HG03175 (cell line): ENCODE results near the gene MYH2.

ENCODE experiments used
- ATAC-seq: cut with Tn5 transposase; IDR thresholded peaks from one replicate; pipeline ENCODE4 v1.9.1; 2021; ENCODE audit warnings: mild to moderate bottlenecking, moderate library complexity; ENCODE audit not compliant: unreplicated experiment

The MYH2 gene

DNA sequence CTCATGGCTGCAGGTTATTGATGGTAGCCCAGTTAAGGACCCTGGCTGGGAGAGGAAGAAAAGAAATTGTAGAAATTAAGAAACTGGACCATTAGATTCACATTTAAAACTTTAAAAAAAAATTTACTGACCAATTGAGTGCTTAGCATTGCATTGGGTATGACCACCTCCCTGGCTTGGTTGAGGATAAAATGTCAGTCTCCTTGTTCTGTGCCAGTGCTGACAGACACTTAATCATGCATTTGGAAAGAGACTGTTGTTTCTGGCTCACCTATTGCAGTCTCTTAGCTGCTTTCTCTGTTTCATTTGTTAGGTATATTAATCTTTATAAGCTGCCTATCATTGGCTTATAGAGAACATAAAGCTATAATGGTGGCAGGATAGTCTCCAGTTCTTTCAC, 32.8 kb downstream of the MYH2 start:
- no peak for ATAC-seq

DNA sequence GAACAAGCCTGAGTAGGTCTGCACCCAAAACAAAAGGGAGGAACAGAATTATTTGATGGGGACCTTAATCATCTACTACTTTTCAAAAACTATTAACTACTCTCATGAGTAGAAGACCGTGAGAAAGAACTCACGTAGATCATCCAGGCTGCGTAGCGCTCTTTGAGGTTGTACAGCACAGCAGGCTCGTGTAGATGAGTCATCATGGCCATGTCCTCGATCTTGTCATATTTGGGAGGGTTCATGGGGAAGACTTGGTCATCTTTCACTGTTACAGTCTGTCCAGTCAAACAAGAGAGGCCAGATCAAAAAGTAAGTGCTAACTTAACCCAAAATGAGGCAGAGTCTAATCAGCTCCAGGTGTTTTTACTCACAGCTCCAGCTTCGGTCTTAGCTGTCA, 33.4 kb downstream of the MYH2 start:
- no peak for ATAC-seq

GRCh38 chr17:10513299-10514067, 36.0 kb downstream of the MYH2 start:
- ATAC-seq, result no peak

GRCh38 chr17:10512856-10513255, 36.6 kb downstream of the MYH2 start:
- ATAC-seq, result no peak

DNA sequence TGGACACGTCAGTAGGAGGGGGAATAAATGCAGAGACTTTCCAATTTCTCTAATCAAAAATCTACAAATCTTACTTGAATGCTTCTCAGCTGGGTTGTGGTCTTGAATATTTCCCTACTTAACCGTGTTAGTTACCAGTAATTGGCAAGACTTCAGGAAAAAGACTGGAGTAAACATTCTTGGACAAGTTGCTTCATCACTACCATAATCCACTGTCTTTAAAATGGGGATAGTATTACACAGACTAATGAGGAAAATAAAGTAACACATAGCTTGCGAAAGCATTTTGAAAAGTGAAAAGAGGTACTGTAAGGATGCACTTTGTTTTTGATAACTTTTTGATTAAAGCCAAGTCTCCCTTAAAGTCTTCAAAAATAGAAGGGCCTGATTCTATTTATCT, 49.5 kb downstream of the MYH2 start:
- no peak for ATAC-seq

DNA sequence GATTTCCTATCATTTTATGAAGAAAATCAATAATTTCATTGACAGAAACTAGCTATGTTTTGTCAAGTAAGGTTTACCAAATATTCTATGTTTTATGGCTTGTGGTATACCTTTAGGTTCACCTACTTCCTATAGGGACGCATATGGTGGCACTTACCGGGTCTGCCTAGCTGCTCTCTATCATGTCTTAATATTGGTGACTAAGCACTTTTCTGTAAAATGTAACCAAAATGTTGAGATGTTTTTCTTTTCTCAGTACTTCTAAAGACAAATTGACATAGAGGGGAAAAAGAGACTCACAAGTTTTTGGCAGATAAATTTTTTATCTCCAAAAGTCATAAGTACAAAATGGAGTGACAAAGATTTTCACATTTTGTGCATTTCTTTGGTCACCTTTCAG, 57.5 kb downstream of the MYH2 start:
- ATAC-seq, result no peak

DNA sequence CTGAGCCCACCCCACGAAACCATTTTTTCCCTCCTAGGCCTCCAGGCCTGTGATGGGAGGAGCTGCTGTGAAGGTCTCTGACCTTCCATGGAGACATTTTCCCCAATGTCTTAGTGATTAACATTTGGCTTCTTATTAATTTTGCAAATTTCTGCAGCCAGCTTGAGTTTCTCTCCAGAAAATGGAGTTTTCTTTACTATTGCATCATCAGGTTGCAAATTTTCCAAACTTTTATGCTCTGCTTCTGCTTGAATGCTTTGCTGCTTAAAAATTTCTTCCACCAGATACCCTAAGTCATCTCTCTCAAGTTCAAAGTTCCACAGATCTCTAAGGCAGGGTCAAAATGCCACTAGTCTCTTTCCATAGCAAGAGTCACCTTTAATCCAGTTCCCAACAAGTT, 67.2 kb downstream of the MYH2 start:
- no peak for ATAC-seq

DNA sequence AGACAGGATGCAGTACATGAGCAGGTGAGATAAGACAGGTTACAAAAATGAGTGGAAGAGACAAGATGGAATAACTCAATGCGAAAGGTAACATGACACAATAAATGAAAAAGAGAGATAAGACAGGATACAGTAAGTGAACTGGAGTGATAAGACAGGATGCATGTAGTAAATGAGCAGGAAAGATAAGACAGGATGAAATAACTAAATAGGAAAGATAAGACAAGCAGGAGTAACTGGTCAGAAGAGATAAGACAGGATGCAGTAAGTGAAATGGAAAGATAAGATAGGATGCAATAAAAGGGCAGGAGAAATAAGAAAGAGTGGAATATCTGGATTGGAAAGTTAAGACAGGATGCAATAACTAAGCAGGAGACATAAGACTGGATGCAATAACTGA, 71.8 kb downstream of the MYH2 start:
- no peak for ATAC-seq

GRCh38 chr17:10474536-10474935, 74.9 kb downstream of the MYH2 start:
- ATAC-seq, result no peak

DNA sequence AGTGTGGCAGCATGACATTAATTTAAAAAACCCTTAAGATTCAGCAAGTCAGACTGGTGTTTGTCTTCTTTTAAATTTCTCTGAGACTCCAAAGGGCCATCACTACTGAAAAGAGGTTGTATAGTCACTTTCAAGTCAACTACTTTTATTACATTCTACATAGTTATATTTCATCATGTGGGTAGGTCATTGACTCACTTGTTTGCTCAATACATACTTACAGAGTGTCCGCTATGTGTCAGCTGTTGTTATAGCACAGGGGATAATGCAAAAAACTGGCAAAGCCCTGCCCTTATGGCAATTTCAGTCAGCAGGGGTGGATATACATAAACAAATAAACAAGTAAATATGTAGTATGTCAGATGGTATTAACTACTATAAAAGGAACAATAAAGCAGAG, 77.6 kb downstream of the MYH2 start:
- no peak for ATAC-seq
